AG04450 (cell line): ENCODE measurements around the gene ZMYND8. TPM values are rescaled to one million over a fixed set of nuclear protein-coding genes. Genes with fewer than 3 reads are reported as not detected.
A peak's percentile ranks its signal among the peaks of the same experiment; 100 is the strongest.

ENCODE experiments used
- CTCF ChIA-PET: fragments of 300-600, 350-600 bp; formaldehyde crosslinking; extraction: SDS; loops from one replicate; lab custom pipeline; 2022; ENCODE audit warnings: antibody characterized with exemption, inconsistent platforms; lab: Charles Lee
- POLR2A ChIA-PET: fragments of 350-600 bp; formaldehyde crosslinking; extraction: SDS; loops from one replicate; lab custom pipeline; 2021; ENCODE audit warnings: antibody characterized with exemption, inconsistent platforms; lab: Yijun Ruan, JAX
- DNase-seq: peaks from one replicate; pipeline ENCODE4 v3.0.0-alpha.2; 2011; ENCODE audit warnings: low read depth, low spot score
- H3K27ac ChIP-seq: one replicate; pipeline ENCODE4 v1.5.1; 2012; ENCODE audit warnings: low read depth, low read length, control low read depth
- H3K27me3 ChIP-seq: one replicate; pipeline ENCODE4 v1.6.0; 2012; ENCODE audit warnings: low read length; ENCODE audit not compliant: control insufficient read depth, insufficient read depth
- H3K4me3 ChIP-seq: 2 replicates; pipeline ENCODE4 v1.5.1; 2011; ENCODE audit warnings: mild to moderate bottlenecking, low read depth, low read length, control low read depth
- H3K9me3 ChIP-seq: 2 replicates; pipeline ENCODE4 v1.5.1; 2012; ENCODE audit warnings: low read length; ENCODE audit not compliant: control insufficient read depth, insufficient read depth
- polyA plus RNA-seq: library from polyadenylated mRNA; depleted of rRNA; stranded (reverse); fragments of >200 nt; gene quantifications from 2 replicates; pipeline ENCODE4 v1.2.3, GENCODE V29; 2011; rRNA removed
- small RNA-seq: library from RNA; depleted of rRNA; stranded (forward); fragments of <200 nt; gene quantifications from one replicate; pipeline ENCODE3, GENCODE V24; 2012; ENCODE audit warnings: low read depth; ENCODE audit not compliant: insufficient read length
- TF ChIP-seq, protein P1 (sequence below): IDR thresholded peaks from 2 replicates; pipeline ENCODE4 v1.5.1; 2011; ENCODE audit warnings: low read depth, low read length, control low read depth, inconsistent platforms

The ZMYND8 gene
- polyA plus RNA-seq, 1 experiment: 23.1 TPM

DNA sequence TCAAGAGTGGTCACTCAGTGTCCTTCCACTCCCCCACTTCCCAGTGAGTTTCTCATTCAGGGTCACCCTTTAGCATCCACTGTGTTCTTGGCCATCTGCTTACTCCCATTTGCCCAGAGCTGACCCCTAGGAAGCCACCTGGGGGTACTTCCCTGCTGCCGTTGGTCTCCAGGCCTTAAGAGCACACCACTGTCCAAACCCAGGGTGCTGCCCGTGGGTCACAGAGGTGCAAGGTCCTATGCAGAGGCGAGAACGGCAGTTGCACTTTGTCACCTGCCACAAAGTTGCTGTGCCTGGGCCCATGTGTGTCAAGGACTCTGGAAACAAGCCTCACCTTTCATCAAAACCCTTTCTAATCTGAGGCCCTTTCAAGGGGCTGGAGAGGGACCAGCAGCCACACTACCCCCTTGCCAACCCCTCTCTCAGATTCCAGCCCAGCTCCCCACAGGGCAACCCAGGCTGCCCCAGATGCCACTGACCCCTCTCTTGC is 191.1 kb downstream of the ZMYND8 start:
- CTCF ChIA-PET: no interaction called here
- DNase-seq: no peak

DNA sequence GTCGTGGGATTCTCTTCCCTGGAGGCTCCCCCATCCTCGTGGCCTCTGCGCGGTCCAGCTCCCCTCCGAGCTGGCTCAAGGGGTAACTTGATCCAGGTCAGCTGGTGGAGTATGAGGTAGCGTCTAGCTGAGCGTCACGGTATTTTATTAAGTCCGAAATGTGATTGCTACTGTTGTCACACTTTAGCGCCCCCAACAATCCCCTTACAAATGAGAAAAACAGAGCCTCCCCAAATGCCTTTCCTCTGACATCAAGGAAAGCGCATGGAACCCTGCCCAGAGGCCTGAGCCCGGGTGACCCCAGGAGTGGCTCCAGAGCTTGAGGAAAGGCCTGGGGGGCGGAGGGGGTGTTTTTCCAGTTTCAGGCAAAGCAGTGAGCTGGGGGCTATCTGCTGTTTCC is 192.4 kb downstream of the ZMYND8 start:
- peaks cover 4% of the 10 kb centered on the region; the same call in 1 of the 2 replicates for H3K9me3 ChIP-seq
- TF ChIP-seq, protein P1, sequence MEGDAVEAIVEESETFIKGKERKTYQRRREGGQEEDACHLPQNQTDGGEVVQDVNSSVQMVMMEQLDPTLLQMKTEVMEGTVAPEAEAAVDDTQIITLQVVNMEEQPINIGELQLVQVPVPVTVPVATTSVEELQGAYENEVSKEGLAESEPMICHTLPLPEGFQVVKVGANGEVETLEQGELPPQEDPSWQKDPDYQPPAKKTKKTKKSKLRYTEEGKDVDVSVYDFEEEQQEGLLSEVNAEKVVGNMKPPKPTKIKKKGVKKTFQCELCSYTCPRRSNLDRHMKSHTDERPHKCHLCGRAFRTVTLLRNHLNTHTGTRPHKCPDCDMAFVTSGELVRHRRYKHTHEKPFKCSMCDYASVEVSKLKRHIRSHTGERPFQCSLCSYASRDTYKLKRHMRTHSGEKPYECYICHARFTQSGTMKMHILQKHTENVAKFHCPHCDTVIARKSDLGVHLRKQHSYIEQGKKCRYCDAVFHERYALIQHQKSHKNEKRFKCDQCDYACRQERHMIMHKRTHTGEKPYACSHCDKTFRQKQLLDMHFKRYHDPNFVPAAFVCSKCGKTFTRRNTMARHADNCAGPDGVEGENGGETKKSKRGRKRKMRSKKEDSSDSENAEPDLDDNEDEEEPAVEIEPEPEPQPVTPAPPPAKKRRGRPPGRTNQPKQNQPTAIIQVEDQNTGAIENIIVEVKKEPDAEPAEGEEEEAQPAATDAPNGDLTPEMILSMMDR: no peak
- POLR2A ChIA-PET: no interaction called here
- no peak overlapping the region for H3K27ac ChIP-seq
- H3K4me3 ChIP-seq: no peak overlapping the region
- H3K27me3 ChIP-seq: no peaks in the 10 kb centered on the region
- CTCF ChIA-PET: no interaction called here
- DNase-seq: no peak

More for the DNA sequence above, 191.1 kb downstream of the ZMYND8 start:
- TF ChIP-seq, protein P1: no peak
- Histone ChIP-seq H3K4me3 (no peak overlapping the region), H3K27ac (no peak overlapping the region), H3K9me3 (peaks cover 4% of the 10 kb centered on the region; the same call in 1 of the 2 replicates), H3K27me3 (no peaks in the 10 kb centered on the region)
- POLR2A ChIA-PET: no interaction called here

DNA sequence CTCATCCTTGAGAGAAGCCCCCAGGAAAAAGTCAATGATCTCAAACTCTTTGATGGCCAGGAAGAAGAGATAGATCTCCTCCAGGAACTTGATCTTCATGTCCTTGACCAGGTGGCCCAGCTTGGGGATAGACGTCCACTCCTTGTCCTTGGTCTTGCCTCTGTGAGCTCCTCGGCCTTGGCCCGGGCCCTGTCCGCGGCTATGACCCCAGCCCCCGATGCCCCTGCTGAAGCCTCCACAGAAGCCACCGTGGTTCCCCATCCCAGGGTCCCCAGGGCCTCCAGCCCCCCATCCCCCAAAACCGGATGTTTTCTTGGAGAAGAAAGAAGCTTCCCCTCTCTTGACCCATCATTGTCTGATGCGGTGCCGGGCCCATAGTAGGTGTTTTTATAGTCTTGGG is 195.1 kb downstream of the ZMYND8 start:
- ChIA-PET POLR2A (no interaction called here), CTCF (no interaction called here)
- Histone ChIP-seq H3K27ac (no peak overlapping the region), H3K4me3 (no peak overlapping the region), H3K27me3 (no peaks in the 10 kb centered on the region), H3K9me3 (peaks cover 4% of the 10 kb centered on the region; the same call in 1 of the 2 replicates)
- TF ChIP-seq, protein P1: no peak
- DNase-seq: no peak

DNA sequence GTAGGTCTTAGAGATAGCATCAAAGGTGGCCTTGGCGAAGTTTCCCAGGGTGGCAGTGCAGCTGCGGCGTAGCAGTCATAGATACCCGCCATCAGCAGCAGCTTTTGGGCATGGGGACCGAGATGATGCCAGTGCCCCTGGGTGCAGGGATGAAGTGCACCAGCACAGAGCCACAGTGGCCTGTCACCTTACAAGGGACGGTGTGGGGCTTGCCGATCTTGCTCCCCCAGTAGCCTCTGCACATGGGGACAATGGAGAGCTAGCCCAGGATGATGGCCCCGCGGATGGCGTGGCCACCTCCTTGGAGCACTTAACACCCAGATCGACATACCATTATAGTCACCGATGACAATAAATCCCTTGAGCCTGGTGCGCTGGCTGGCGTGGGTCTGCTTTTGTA is 195.5 kb downstream of the ZMYND8 start:
- H3K27ac ChIP-seq: no peak overlapping the region
- ChIA-PET POLR2A (no interaction called here), CTCF (interaction anchor here (0.6 kb wide), 1 partner anchor 10 kb away, joined by 3 read pairs; no protein-coding TSS in a partner anchor)
- H3K4me3 ChIP-seq: no peak overlapping the region
- no peak for DNase-seq
- no peaks in the 10 kb centered on the region for H3K27me3 ChIP-seq
- peaks cover 4% of the 10 kb centered on the region; the same call in 1 of the 2 replicates for H3K9me3 ChIP-seq
- TF ChIP-seq, protein P1: no peak

DNA sequence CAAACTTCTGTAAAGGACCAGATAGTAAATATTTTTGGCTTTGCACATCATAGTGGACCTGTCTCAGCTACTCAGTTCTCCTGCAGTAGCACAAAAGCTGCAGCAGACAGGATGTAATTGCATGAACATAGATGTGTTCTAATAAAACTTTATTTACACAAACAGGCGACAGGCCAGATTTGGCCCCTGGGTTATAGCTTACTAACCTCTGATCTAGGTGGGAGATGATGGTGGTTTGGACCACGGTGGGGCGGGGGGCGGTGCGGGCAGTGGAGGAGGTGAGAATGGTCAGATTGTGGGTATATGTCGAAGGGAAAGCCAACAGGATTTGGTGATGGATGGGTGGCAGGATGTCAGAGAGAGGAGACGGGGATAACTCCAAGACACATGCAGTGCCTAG is 196.3 kb downstream of the ZMYND8 start:
- POLR2A ChIA-PET: no interaction called here
- H3K4me3 ChIP-seq: no peak overlapping the region
- no peak for DNase-seq
- no peaks in the 10 kb centered on the region for H3K27me3 ChIP-seq
- H3K27ac ChIP-seq: no peak overlapping the region
- CTCF ChIA-PET: interaction anchor here (0.7 to 0.9 kb wide), 2 partner anchors 208 to 407 kb away, joined by 3 read pairs; no protein-coding TSS in a partner anchor
- TF ChIP-seq, protein P1: no peak
- H3K9me3 ChIP-seq: peaks cover 4% of the 10 kb centered on the region; the same call in 1 of the 2 replicates

Small RNAs within 50 kb of the gene (small RNA-seq; reads per million reads assigned to genes)
- gene MIR3616: 9.7 reads per million, percentile 70 among the genes with 10 or more reads in this experiment

Other genes starting within 250 kb of the ZMYND8 start
- 22.1 and 25.4 TPM in 2 replicates for gene NCOA3, start 145.2 kb upstream of the ZMYND8 start, polyA plus RNA-seq